ENCODE data around the gene GALNT9. TPM values are rescaled to one million over a fixed set of nuclear protein-coding genes. Genes with fewer than 3 reads are reported as not detected.

GALNT9 gene
- total RNA-seq, 1 experiment from 2014 or later, result 0.45 TPM

DNA sequence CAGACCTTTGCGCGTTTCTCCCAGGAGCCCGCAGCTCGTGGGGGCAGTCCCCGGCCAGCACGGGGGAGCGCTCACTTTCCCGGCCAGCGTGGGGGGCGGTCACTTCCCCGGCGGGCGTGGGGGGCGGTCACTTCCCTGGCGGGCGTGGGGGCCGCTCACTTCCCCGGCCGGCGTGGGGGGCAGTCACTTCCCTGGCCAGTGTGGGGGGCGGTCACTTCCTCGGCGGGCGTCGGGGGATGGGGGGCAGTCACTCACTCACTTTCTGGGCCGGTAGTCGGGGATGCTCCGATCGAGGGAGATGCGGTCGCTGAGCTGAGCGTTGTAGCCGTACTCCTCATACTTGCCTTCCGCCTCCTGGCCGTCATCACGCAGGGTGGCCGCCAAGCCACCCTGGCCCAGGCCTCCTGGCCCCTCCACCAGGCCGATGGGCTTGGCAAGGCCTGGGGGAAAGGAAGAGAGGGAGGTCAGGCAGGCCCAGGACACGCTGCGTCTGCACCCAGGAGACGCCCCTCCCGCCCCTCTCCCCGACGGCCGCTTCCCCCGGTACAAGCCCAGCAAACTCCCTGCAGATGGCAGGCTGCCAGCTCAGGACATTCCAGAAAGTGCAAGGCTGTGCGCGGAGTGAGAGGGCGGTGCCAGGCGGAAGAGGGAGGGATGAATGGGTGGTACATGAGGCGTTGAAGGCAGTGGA is 43.3 kb downstream of the GALNT9 start:
- Histone ChIP-seq H3K4me3 (ENCODE audit: low read depth, low read length) (no peak overlapping the region), H3K27me3 (replicated peaks; ENCODE audit: control insufficient read depth, insufficient read depth, low read length) (no peaks in the 10 kb centered on the region), H3K4me1 (no peaks in the 10 kb centered on the region), H3K9me3 (peaks cover 3% of the 10 kb centered on the region; the same call in 1 of the 2 replicates), H3K36me3 (ENCODE audit: control insufficient read depth, insufficient read depth, low read length) (no peaks in the 10 kb centered on the region)
- Mint-ChIP-seq H3K4me1 (ENCODE audit: low read depth, unreplicated experiment) (no peaks in the 10 kb centered on the region), H3K27ac (ENCODE audit: unreplicated experiment) (no peak overlapping the region), H3K9me3 (ENCODE audit: unreplicated experiment) (no peaks in the 10 kb centered on the region), H3K4me3 (ENCODE audit: unreplicated experiment) (no peak overlapping the region), H3K36me3 (ENCODE audit: insufficient read depth, unreplicated experiment) (peaks cover 6% of the 10 kb centered on the region), H3K27me3 (ENCODE audit: insufficient read depth, unreplicated experiment) (peaks cover 4% of the 10 kb centered on the region)
- ChIA-PET POLR2A (no interaction called here), CTCF (interaction anchor here (0.7 kb wide), 1 partner anchor 15 kb away, joined by 4 read pairs; no protein-coding TSS in a partner anchor)
- intact Hi-C loops (cut with micrococcal nuclease; ENCODE audit: unreplicated experiment), result no loop called here
- TF ChIP-seq, protein P1, sequence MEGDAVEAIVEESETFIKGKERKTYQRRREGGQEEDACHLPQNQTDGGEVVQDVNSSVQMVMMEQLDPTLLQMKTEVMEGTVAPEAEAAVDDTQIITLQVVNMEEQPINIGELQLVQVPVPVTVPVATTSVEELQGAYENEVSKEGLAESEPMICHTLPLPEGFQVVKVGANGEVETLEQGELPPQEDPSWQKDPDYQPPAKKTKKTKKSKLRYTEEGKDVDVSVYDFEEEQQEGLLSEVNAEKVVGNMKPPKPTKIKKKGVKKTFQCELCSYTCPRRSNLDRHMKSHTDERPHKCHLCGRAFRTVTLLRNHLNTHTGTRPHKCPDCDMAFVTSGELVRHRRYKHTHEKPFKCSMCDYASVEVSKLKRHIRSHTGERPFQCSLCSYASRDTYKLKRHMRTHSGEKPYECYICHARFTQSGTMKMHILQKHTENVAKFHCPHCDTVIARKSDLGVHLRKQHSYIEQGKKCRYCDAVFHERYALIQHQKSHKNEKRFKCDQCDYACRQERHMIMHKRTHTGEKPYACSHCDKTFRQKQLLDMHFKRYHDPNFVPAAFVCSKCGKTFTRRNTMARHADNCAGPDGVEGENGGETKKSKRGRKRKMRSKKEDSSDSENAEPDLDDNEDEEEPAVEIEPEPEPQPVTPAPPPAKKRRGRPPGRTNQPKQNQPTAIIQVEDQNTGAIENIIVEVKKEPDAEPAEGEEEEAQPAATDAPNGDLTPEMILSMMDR (IDR thresholded peaks at IDR 0.05; ENCODE audit: insufficient read depth in 1 of 2, low read depth in 1 of 2, low read length in 1 of 2, severe bottlenecking in 1 of 2, unreplicated experiment in 1 of 2), result no peak
- DNase-seq, result no peak
- no TSS peak for BruUV-seq (replicated peaks)

- Mint-ChIP-seq H3K27me3 (ENCODE audit: insufficient read depth, unreplicated experiment) (peaks cover 4% of the 10 kb centered on the region), H3K9me3 (ENCODE audit: unreplicated experiment) (no peaks in the 10 kb centered on the region), H3K27ac (ENCODE audit: unreplicated experiment) (no peak overlapping the region), H3K4me3 (ENCODE audit: unreplicated experiment) (no peak overlapping the region), H3K4me1 (ENCODE audit: low read depth, unreplicated experiment) (no peaks in the 10 kb centered on the region), H3K36me3 (ENCODE audit: insufficient read depth, unreplicated experiment) (peaks cover 6% of the 10 kb centered on the region)
- no peaks in the 10 kb centered on the region for H3K36me3 ChIP-seq (ENCODE audit: control insufficient read depth, insufficient read depth, low read length)
- TF ChIP-seq, protein P1 (IDR thresholded peaks at IDR 0.05; ENCODE audit: insufficient read depth in 1 of 2, low read depth in 1 of 2, low read length in 1 of 2, severe bottlenecking in 1 of 2, unreplicated experiment in 1 of 2), result no peak
- H3K9me3 ChIP-seq, result peaks cover 2% of the 10 kb centered on the region; the same call in 1 of the 2 replicates
- ChIA-PET POLR2A (no interaction called here), CTCF (interaction anchor here (1.0 kb wide), 1 partner anchor 10 kb away, joined by 3 read pairs; no protein-coding TSS in a partner anchor)
- intact Hi-C loops (cut with micrococcal nuclease; ENCODE audit: unreplicated experiment), result no loop called here
- H3K4me1 ChIP-seq, result no peaks in the 10 kb centered on the region
- DNase-seq, result no peak
- BruUV-seq (replicated peaks), result no TSS peak
- no peak overlapping the region for H3K4me3 ChIP-seq (ENCODE audit: low read depth, low read length)
- H3K27me3 ChIP-seq (replicated peaks; ENCODE audit: control insufficient read depth, insufficient read depth, low read length), result no peaks in the 10 kb centered on the region
Measured at GRCh38 chr12:132284827-132285741, 44.3 kb downstream of the GALNT9 start.

GRCh38 chr12:132284071-132284826 is 45.1 kb downstream of the GALNT9 start:
- intact Hi-C loops (cut with micrococcal nuclease; ENCODE audit: unreplicated experiment), result no loop called here
- BruUV-seq (replicated peaks), result no TSS peak
- Histone ChIP-seq H3K4me1 (peaks cover 4% of the 10 kb centered on the region; the same call in 1 of the 2 replicates), H3K27me3 (replicated peaks; ENCODE audit: control insufficient read depth, insufficient read depth, low read length) (no peaks in the 10 kb centered on the region), H3K9me3 (no peaks in the 10 kb centered on the region), H3K36me3 (ENCODE audit: control insufficient read depth, insufficient read depth, low read length) (no peaks in the 10 kb centered on the region), H3K4me3 (ENCODE audit: low read depth, low read length) (no peak overlapping the region)
- H3K36me3 Mint-ChIP-seq (ENCODE audit: insufficient read depth, unreplicated experiment), result peaks cover 6% of the 10 kb centered on the region
- ChIA-PET CTCF (interaction anchor here (1.0 kb wide), 1 partner anchor 9 kb away, joined by 3 read pairs; no protein-coding TSS in a partner anchor), POLR2A (no interaction called here)
- peaks cover 4% of the 10 kb centered on the region for H3K27me3 Mint-ChIP-seq (ENCODE audit: insufficient read depth, unreplicated experiment)
- no peak overlapping the region for H3K4me3 Mint-ChIP-seq (ENCODE audit: unreplicated experiment)
- H3K9me3 Mint-ChIP-seq (ENCODE audit: unreplicated experiment), result no peaks in the 10 kb centered on the region
- no peak overlapping the region for H3K27ac Mint-ChIP-seq (ENCODE audit: unreplicated experiment)
- H3K4me1 Mint-ChIP-seq (ENCODE audit: low read depth, unreplicated experiment), result no peaks in the 10 kb centered on the region
- TF ChIP-seq, protein P1 (IDR thresholded peaks at IDR 0.05; ENCODE audit: insufficient read depth in 1 of 2, low read depth in 1 of 2, low read length in 1 of 2, severe bottlenecking in 1 of 2, unreplicated experiment in 1 of 2), result no peak
- DNase-seq, result no peak
